HG02571 (cell line): Measurements from ENCODE around the gene CA5A.

Source experiments
- ATAC-seq: cut with Tn5 transposase; IDR thresholded peaks from one replicate; pipeline ENCODE4 v1.9.1; 2021; ENCODE audit warnings: mild to moderate bottlenecking, moderate library complexity; ENCODE audit not compliant: unreplicated experiment

Gene CA5A

DNA sequence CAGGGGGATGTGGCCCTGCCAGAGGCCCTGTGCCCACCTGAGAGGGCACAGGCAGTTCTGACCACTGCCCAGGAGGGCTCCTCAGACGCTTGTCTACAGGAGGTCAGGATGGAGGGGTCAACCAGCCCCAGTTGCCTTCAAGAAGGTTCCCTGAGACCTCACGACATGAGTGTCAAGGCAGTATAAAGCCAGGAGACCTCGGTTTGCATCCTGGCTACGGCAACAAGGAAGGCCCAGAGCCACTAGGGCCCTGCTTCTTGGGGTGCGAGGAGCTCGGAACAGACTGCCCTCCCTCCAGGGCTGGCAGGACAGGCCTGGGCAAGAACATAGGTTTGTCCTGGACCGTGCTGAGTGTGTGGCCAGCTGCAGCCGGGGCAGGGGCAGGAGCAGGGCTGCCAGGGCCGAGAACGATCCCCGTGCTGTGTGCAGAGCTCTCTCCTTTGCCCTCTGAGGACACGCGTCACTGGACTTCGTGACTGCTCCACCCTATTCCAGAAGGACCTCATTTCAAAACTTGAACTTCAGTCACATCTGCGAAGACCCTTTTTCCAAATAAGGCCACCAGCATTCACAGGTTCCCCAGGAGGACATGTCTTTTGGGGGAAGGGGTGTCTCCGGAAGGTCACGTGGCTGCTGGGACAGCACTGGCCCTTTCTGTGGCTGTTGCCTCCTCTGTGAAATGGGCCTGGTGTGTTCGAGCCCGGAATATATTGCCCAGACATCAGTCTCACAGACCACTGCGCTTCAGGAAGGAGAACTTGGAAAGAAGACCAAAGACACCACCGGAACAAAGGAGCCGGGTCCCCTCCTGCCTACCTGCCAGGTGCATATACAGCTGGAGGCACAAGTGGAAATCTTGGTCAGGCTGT lies 94.8 kb downstream of the CA5A start:
- no peak for ATAC-seq

GRCh38 chr16:87840271-87840978 lies 95.9 kb downstream of the CA5A start:
- ATAC-seq: no peak

DNA sequence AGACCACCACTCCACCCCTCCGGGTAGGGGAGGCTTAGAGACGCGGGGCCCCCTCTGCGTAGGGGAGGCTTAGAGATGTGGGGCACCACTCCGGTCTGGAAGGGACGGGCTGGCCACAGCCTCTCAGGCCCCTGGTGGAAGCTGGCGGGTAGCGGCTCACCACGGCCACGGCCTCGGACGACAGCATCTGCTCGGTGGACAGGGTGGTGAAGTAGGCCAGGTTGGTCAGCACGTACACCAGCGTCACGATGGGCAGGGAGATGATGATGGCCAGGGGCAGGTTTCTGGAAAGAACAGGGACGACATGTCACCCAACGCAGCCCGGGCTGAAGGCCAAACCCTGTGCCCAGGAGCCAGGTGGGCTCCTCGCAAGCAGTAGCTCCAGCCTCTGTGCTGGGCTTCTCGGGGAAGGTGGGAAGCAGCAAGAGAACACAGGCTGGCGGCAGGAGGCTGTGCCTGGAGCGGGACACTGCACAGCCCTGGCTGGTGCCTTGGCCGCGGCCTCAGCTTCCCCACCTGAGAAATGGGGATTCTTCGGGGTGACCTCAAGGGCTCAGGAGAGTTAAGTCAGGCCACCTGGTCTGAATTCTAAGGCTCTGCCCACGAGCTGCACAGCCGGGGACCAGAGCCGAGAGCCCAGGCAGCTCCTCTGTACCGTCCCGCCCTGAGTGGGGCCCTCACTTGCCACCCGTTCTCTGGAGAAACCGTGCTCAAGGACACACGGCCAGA lies 96.6 kb downstream of the CA5A start:
- no peak for ATAC-seq

- no peak for ATAC-seq
These were observed 97.4 kb downstream of the CA5A start for GRCh38 chr16:87838643-87839541.
